ENCODE data around the gene HTR1E.
"Not testable (repeated sequence)": the region's sequence is repeated elsewhere in the genome, so short reads cannot be mapped to it uniquely, and the experiment has no call there.

HTR1E gene

GRCh38 chr6:86937219-86938079 lies at the start of gene HTR1E:
TSS of gene HTR1E (plus strand) at chr6:86937528. CDS start at chr6:87015335, 77,807 bp downstream.
- peak; percentile 55 for DNase-seq

DNA sequence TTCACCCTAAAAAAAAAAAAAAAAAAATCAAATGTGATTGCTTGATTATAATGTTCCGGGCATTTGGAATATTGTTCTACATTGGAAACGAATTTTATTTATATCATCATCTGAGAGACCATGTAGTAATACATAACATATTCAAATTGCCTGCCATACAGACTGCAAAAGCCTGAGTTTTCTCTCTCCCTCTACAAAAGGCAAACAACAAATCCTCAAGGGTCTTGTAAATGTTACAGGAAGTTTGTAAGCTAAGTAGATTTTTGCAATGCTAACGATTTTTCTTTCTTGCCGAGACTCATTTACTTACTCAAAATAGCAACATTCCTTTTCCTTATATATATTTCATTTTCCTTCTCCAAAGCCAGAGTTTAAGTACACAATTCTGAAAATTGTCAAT lies 49.0 kb upstream of the HTR1E start:
- no peak for DNase-seq

DNA sequence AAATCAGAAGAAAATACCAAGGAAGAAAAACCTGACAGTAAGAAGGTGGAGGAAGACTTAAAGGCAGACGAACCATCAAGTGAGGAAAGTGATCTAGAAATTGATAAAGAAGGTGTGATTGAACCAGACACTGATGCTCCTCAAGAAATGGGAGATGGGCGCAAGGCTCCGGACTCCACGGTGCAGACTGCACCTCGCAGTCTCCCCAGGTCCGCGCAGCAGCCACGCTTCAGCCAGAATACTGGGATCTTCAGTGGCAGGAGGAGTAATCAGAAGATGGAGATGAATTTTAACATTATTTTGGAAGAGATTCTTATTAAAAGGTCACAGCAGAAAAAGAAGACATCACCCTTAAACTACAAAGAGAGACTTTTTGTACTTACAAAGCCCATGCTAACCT lies 40.1 kb upstream of the HTR1E start:
- DNase-seq, result not testable (repeated sequence)

- no peak for DNase-seq
These were observed 23.5 kb upstream of the HTR1E start for GRCh38 chr6:86913795-86914194.

DNA sequence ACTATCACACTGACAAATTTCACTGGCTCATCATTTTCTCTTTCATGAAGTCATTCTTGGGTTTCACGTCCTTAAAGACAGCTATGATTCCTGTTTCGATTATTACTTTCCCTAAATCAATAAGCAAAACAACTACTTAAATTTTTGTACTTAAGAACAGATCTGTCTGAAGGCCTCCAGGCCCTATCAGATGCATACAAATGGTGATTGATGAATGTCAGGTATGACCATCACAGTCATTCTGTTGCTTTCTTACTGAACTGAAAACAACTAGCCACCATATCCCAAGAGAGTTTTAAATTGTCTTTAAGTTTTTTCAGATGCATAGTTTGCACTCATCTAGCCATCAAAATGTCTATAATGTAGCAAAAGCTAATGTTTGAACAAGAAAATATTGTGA lies 20.9 kb upstream of the HTR1E start:
- no peak for DNase-seq

GRCh38 chr6:86927138-86927537 lies 10.2 kb upstream of the HTR1E start:
- not testable (repeated sequence) for DNase-seq

DNA sequence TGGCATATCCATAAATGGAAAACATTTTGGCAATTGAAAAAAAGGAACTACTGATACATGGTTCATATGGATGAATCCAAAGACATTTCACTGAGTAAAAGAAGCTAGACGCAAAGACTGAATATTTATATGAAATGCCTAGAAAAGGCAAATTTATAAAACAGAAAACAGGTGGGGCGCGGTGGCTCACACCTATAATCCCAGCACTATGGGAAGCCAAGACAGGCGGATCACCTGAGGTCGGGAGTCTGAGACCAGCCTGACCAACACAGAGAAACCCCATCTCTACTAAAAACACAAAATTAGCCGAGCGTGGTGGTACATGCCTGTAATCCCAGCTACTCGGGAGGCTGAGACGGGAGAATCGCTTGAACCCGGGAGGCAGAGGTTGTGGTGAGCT lies 9.5 kb upstream of the HTR1E start:
- DNase-seq, result not testable (repeated sequence)

- DNase-seq, result no peak
These were observed 3.0 kb upstream of the HTR1E start for GRCh38 chr6:86934365-86934764.

GRCh38 chr6:86936834-86937218 lies 502 bp upstream of the HTR1E start:
- no peak for DNase-seq

GRCh38 chr6:86938814-86939213 lies 1.5 kb downstream of the HTR1E start:
- DNase-seq, result no peak

DNA sequence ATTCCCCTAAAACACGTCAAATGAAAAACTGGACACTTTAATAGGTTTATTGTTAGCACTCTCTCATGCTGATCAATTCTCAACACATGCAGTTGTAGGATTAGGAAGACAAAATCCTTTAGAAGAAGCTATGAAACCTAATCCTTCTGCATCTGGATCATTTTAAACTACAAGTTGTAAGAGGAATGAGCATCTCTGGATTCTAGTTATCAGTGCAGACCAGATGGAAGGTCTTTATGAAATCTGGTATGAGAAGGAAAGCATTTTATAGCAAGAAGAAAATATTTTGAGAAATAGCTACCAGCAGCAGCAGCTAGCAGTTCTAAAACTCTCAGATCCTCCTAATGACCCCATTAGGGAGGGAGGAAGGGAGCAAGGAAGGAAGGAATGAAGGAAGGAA lies 4.1 kb downstream of the HTR1E start:
- no peak for DNase-seq

- no peak for DNase-seq
These were observed 5.6 kb downstream of the HTR1E start for GRCh38 chr6:86942769-86943516.

DNA sequence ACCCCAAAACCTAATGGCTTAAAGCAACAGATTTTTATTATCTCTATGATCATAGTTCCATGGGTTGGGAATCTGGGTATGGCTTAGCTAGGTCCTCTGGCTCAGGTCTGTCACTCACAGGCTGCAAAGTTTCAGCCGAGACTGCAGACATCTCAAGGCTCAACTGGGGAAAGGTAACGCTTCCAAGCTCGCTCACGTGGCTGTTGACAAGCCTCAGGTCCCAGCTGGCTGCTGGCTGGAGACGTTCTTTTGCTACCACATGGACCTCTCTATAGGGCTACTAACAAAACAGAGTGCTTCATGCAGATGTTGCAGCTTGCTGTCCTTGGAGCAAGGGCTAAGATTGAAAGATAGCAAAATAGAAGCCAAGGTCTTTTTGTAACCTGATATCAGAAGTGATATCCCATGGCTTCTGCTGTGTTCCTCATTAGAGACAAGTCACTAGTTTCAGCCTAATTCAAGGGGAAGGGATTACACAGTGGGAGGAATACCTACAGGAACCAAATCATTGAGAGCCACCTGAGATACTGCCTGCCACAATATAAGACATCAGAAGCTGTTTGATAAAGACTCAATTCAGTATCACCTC lies 6.6 kb downstream of the HTR1E start:
- DNase-seq, result no peak

DNA sequence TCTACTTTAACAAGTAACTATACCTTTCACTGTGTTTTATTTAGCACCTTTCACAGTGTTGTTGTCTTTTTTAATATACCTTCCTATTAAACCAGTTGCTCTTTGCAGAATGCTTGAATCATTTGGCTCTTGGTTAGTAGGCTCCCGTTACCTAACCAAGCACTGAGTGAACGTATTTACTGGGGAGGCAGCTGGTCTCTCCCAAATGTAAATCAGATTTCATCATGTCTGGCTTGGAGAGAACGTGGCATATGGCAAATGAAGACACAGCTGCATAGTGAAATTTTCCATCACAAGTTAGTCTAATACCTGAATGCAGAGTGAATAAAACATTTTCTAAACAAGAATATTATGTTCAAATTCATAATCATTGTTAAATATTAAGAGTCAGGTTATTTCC lies 12.4 kb downstream of the HTR1E start:
- DNase-seq, result no peak

GRCh38 chr6:86952991-86953390 lies 15.7 kb downstream of the HTR1E start:
- DNase-seq, result no peak

DNA sequence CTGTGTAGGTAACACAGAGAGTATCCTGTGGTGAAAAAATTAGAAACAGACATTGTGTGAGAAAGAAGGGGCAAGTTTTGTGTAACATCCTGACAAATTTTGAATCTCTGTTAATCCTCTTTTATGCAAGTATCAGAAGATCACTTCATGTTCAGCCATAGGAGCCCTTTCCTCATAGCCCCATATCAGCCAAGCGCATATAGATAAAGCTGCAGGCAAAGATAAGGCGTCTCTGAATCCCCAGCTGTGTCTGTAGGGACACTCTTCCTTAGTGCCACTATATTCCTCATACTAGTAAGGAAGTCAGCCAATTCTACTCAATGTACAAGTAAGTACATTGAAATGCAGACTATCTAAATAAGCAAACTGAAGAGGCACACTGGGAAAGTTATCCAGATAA lies 22.3 kb downstream of the HTR1E start:
- no peak for DNase-seq

- DNase-seq, result no peak
These were observed 24.3 kb downstream of the HTR1E start for GRCh38 chr6:86961455-86962200.

GRCh38 chr6:86963352-86963751 lies 26.0 kb downstream of the HTR1E start:
- DNase-seq, result no peak

DNA sequence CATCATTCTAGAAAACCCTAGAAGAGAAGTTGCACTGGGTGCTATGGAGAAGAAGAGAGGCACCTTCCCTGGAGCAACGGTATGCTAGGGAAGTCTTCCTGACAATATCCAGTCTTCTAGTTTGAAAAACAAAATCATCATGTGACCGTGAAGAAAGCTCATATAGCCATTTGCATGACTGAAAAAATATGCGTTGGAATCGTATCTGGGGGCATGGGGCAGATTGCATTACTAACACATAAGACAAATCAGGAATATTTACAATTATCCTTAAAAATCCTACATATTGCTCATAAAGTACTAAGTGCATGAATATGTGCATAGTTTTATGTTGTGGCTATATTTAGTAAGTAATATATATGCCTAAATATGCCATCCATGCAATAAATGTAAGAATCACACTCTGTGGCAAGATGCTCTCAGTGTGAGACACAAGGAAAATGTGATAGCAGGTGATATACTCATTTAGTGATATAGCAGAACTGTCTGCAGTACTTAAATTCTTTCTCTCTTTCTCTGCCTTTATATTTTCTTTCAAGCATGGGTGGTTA lies 26.8 kb downstream of the HTR1E start:
- DNase-seq, result no peak

DNA sequence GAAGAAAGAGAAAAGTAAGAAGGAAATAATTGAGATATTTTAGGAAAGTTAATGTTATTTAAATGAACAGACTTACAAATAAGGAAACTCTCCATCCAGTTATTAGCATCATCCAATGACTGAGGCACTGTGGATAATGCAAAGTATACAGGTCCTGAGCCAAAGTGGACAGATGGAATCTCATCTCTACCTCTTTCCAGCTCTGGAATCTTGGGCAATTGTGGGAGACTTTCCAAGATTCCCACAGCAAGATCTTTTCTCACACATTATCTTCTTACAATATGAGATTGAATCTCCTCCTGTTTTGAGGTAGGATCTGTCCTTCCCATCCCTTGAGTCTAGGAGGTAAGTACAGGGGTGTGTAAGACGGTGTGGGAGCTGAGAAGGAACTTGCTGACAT lies 28.9 kb downstream of the HTR1E start:
- no peak for DNase-seq

DNA sequence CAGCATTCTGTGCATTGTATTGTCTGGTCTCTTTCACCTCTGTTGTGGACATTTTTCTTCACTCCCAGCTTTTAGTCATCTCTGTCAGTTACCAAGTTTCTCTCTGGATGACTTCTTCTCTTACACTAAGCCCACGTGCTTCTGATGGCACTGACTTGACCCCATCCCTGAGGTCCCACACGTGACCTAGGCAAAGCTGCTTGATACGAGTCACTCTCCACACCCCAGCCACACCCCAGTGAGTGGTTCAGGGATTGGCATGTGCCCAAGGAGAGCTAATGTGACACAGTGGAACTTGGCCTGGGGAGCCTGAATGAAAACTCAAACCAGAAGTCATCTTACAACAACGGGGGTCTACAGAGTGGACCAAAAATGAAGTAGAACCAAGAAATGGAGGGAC lies 32.2 kb downstream of the HTR1E start:
- DNase-seq, result no peak

GRCh38 chr6:86973088-86973487 lies 35.8 kb downstream of the HTR1E start:
- DNase-seq, result no peak

- no peak for DNase-seq
These were observed 40.9 kb downstream of the HTR1E start for GRCh38 chr6:86978251-86978650.
